ENCODE results near the gene AKT3.

DNA sequence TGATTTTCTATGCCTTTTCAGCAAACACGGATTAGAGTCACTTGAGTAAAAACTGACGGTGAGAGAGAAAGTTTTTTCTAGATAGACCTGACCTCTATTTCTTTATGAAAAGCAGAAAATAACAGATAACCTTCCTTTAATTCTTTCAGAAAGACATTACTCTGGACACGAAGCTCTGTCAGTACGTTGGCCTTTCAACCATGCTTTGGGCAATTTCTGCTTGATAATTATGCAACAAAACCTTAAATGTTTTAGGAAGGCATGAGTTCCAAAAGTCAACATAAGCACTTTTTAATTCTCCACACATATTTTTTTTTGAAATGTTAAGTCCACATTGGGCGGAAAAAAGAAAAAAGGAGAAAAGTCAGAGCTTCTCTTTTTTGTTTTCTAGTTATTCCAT is 137.8 kb downstream of the AKT3 start:
- no peak for TF ChIP-seq POLR2A (IDR thresholded peaks at IDR 0.05; ENCODE audit: low read depth, low read length)
- TF ChIP-seq POLR2AphosphoS5 (IDR thresholded peaks at IDR 0.05; ENCODE audit: low read depth, low read length) = no peak
- TF ChIP-seq TAF1 (IDR thresholded peaks at IDR 0.05; ENCODE audit: low read depth, low read length) = no peak

All from GM12891 (cell line).